ENCODE results near the gene MFNG.

GRCh38 chr22:37469416-37470086, 16.6 kb downstream of the MFNG start:
- no peak for TF ChIP-seq CTCF (conservative IDR thresholded peaks at IDR 0.05 in 1 of 2, IDR thresholded peaks at IDR 0.05 in 1 of 2; ENCODE audit: extremely low read depth in 1 of 2, insufficient read depth in 1 of 2, low read depth in 1 of 2, low read length in 2 of 2)
- no peak for TF ChIP-seq EZH2 (IDR thresholded peaks at IDR 0.05; ENCODE audit: borderline replicate concordance, low read length)

All from mammary epithelial cell (primary cell).